B cell (primary cell): ENCODE results near the gene BCO2. TPM values are rescaled to one million over a fixed set of nuclear protein-coding genes. Genes with fewer than 3 reads are reported as not detected.

Experiments
- ATAC-seq: fragments of 200-7000 bp; cut with Tn5 transposase; one replicate; pipeline ENCODE4 v1.10.0; 2021; ENCODE audit warnings: low read depth, mild to moderate bottlenecking, moderate number of reproducible peaks, moderate library complexity
- CTCF ChIA-PET: fragments of 350-600 bp; sonication (Branson Sonifier 250); formaldehyde crosslinking; loops from one replicate; lab custom pipeline; 2021; ENCODE audit warnings: antibody characterized with exemption, inconsistent platforms; lab: Charles Lee
- POLR2A ChIA-PET: fragments of 350-600 bp; sonication (Branson Sonifier 250); formaldehyde crosslinking; loops from one replicate; lab custom pipeline; 2021; ENCODE audit warnings: antibody characterized with exemption; lab: Charles Lee
- DNase-seq: peaks from one replicate; pipeline ENCODE4 v3.0.0; 2013
- H2AFZ ChIP-seq: 2 replicates; pipeline ENCODE4 v1.6.1; 2012; ENCODE audit warnings: mild to moderate bottlenecking, low read depth, low read length; ENCODE audit not compliant: insufficient read depth, poor library complexity, severe bottlenecking
- H3K27ac ChIP-seq, 2 donors: 1 replicate in 1 of 2; 2 replicates in 1 of 2; pipeline ENCODE4 v1.5.1; 2012 to 2013; ENCODE audit warnings: low read length in 2 of 2, mild to moderate bottlenecking in 2 of 2, moderate library complexity in 1 of 2
- H3K27me3 ChIP-seq, 4 experiments: fragments of 200-600 bp in 1 of 4; sonication (generic) in 1 of 4; replicated peaks in 1 of 4; 1 replicate in 2 of 4; 2 replicates in 2 of 4; pipeline versions ENCODE4 v1.6.1 to v1.7.0; 2013 to 2016; ENCODE audit warnings: low read length in 3 of 4, mild to moderate bottlenecking in 2 of 4, mixed read lengths in 1 of 4, moderate library complexity in 1 of 4; ENCODE audit not compliant: insufficient read depth in 4 of 4, control insufficient read depth in 3 of 4; ENCODE audit errors: control extremely low read depth in 1 of 4
- H3K36me3 ChIP-seq, 2 experiments: replicated peaks in 1 of 2; 1 replicate in 1 of 2; 2 replicates in 1 of 2; pipeline versions ENCODE4 v1.6.1 to v1.7.1; 2013; ENCODE audit warnings: low read length in 1 of 2; ENCODE audit not compliant: insufficient read depth in 2 of 2, control insufficient read depth in 1 of 2; ENCODE audit errors: control extremely low read depth in 1 of 2, extremely low read depth in 1 of 2
- H3K4me1 ChIP-seq, 2 donors: fragments of 200-600 bp in 1 of 2; sonication (generic) in 1 of 2; 1 replicate in 1 of 2; 2 replicates in 1 of 2; pipeline versions ENCODE4 v1.5.1 to v1.6.1; 2013 to 2017; ENCODE audit warnings: low read length in 2 of 2; ENCODE audit not compliant: control insufficient read depth in 2 of 2, insufficient read depth in 2 of 2
- H3K4me2 ChIP-seq: replicated peaks from 2 replicates; pipeline ENCODE3; 2012; ENCODE audit warnings: mild to moderate bottlenecking, low read depth, low read length; ENCODE audit not compliant: poor library complexity, severe bottlenecking
- H3K4me3 ChIP-seq, 5 experiments: fragments of 200-600 bp in 1 of 5; sonication (generic) in 1 of 5; 1 replicate in 3 of 5; 2 replicates in 2 of 5; pipeline versions ENCODE4 v1.5.1 to v1.7.0; 2011 to 2016; ENCODE audit warnings: low read length in 4 of 5, mild to moderate bottlenecking in 4 of 5, low read depth in 2 of 5, control low read depth in 1 of 5, moderate library complexity in 1 of 5; ENCODE audit not compliant: insufficient read depth in 1 of 5; ENCODE audit errors: control extremely low read depth in 1 of 5, extremely low read depth in 1 of 5
- H3K79me2 ChIP-seq: fragments of 200-600 bp; sonication (generic); one replicate; pipeline ENCODE4 v1.6.0; 2016; ENCODE audit warnings: low read length; ENCODE audit not compliant: control insufficient read depth, insufficient read depth
- H3K9ac ChIP-seq: fragments of 200-600 bp; sonication (generic); 2 replicates; pipeline ENCODE4 v1.6.1; 2017; ENCODE audit warnings: mild to moderate bottlenecking, low read length, moderate library complexity
- H3K9me3 ChIP-seq, 3 donors: one replicate each; pipeline versions ENCODE4 v1.6.1 to v1.7.1; 2013; ENCODE audit warnings: low read length in 2 of 3; ENCODE audit not compliant: control insufficient read depth in 2 of 3, insufficient read depth in 1 of 3; ENCODE audit errors: control extremely low read depth in 1 of 3
- H4K20me1 ChIP-seq: 2 replicates; pipeline ENCODE4 v1.6.0; 2012; ENCODE audit warnings: mild to moderate bottlenecking, low read length; ENCODE audit not compliant: insufficient read depth, control insufficient read depth, poor library complexity, severe bottlenecking
- H3K27ac Mint-ChIP-seq: one replicate; pipeline ENCODE4 v1.8.0; 2021; ENCODE audit warnings: mixed read lengths
- H3K27me3 Mint-ChIP-seq: one replicate; pipeline ENCODE4 v1.8.0; 2021; ENCODE audit warnings: mixed read lengths
- H3K4me1 Mint-ChIP-seq: one replicate; pipeline ENCODE4 v1.8.0; 2021; ENCODE audit warnings: mixed read lengths
- H3K4me3 Mint-ChIP-seq: one replicate; pipeline ENCODE4 v1.8.0; 2021; ENCODE audit warnings: mixed read lengths
- H3K9me3 Mint-ChIP-seq: one replicate; pipeline ENCODE4 v1.8.0; 2022; ENCODE audit warnings: mixed read lengths; ENCODE audit not compliant: insufficient read depth
- CTCF ChIP-seq: fragments of 200-600 bp; IDR thresholded peaks from one replicate; pipeline ENCODE4 v1.8.0; 2022; ENCODE audit warnings: antibody characterized with exemption, mild to moderate bottlenecking
- EZH2 ChIP-seq: IDR thresholded peaks from 2 replicates; pipeline ENCODE4 v1.6.1; 2012; ENCODE audit warnings: borderline replicate concordance, low read depth, mild to moderate bottlenecking, moderate library complexity, low read length; ENCODE audit not compliant: insufficient read depth, poor library complexity, severe bottlenecking
- WGBS: methylation state at CpG from one replicate; pipeline ENCODE4 v1.1.5; 2013; ENCODE audit warnings: missing lambda C conversion rate; ENCODE audit not compliant: insufficient coverage; 5-methylcytosine and 5-hydroxymethylcytosine counted together
- intact Hi-C: fragments of 100-400 bp; cut with micrococcal nuclease; formaldehyde crosslinking; loops from one replicate; pipeline ENCODE4 v1.10.0; 2022
- polyA plus RNA-seq: library from polyadenylated mRNA; depleted of rRNA; stranded (reverse); fragments of >200 nt; gene quantifications from 2 replicates; pipeline ENCODE4 v1.2.3, GENCODE V29; 2012
- total RNA-seq, 2 donors: library from RNA; stranded (reverse); fragments of 120-200 nt in 1 of 2; gene quantifications; 1 replicate in 1 of 2; 2 replicates in 1 of 2; pipeline versions ENCODE4 v1.2.3 to v1.2.4, GENCODE V29; 2013 to 2022

The BCO2 gene
- total and polyA plus RNA-seq, 2 donors (not counting 1 experiment from before 2014, with no cell fraction given): 1.7 to 1.8 TPM

- H3K9ac ChIP-seq: no peak overlapping the region
- H3K4me1 Mint-ChIP-seq: no peaks in the 10 kb centered on the region
- H2AFZ ChIP-seq: no peak overlapping the region
- no peak overlapping the region for H3K4me2 ChIP-seq
- TF ChIP-seq EZH2: no peak
- TF ChIP-seq CTCF: no peak
- H3K4me3 ChIP-seq: no peak overlapping the region
- H3K9me3 ChIP-seq: no peaks in the 10 kb centered on the region
- H3K36me3 ChIP-seq: no peaks in the 10 kb centered on the region
- no peaks in the 10 kb centered on the region for H3K4me1 ChIP-seq
- no peaks in the 10 kb centered on the region for H3K27me3 Mint-ChIP-seq
- ATAC-seq (no peak), DNase-seq (no peak)
- H3K27me3 ChIP-seq: no peaks in the 10 kb centered on the region
- H3K9me3 Mint-ChIP-seq: no peaks in the 10 kb centered on the region
- H3K27ac ChIP-seq: no peak overlapping the region
- H3K4me3 Mint-ChIP-seq: no peak overlapping the region
- no peaks in the 10 kb centered on the region for H4K20me1 ChIP-seq
- POLR2A ChIA-PET: no interaction called here
- WGBS: 100% methylated on average over 2 of the region's 4 CpGs
- no peaks in the 10 kb centered on the region for H3K79me2 ChIP-seq
- no peak overlapping the region for H3K27ac Mint-ChIP-seq
- intact Hi-C loops: no loop called here
- CTCF ChIA-PET: no interaction called here
Measured at GRCh38 chr11:112134473-112134872, 40.8 kb upstream of the BCO2 start.

GRCh38 chr11:112143597-112143996 lies 31.7 kb upstream of the BCO2 start:
- Histone ChIP-seq H4K20me1 (no peaks in the 10 kb centered on the region), H3K9me3 (peaks cover 3 to 4% (median 4%) of the 10 kb centered on the region in 3 donors), H3K4me2 (no peak overlapping the region), H3K79me2 (no peaks in the 10 kb centered on the region), H3K9ac (no peak overlapping the region), H3K4me1 (no peaks in the 10 kb centered on the region), H3K36me3 (no peaks in the 10 kb centered on the region), H2AFZ (no peak overlapping the region), H3K4me3 (no peak overlapping the region), H3K27ac (no peak overlapping the region), H3K27me3 (no peaks in the 10 kb centered on the region)
- Mint-ChIP-seq H3K27me3 (no peaks in the 10 kb centered on the region), H3K27ac (no peak overlapping the region), H3K4me1 (no peaks in the 10 kb centered on the region), H3K4me3 (no peak overlapping the region), H3K9me3 (no peaks in the 10 kb centered on the region)
- DNase-seq (no peak), ATAC-seq (no peak)
- ChIA-PET POLR2A (no interaction called here), CTCF (no interaction called here)
- no peak for TF ChIP-seq EZH2
- no peak for TF ChIP-seq CTCF
- 83% methylated on average over 1 of the region's 3 CpGs for WGBS
- intact Hi-C loops: no loop called here
